SH-SY5Y (cell line): Measurements from ENCODE around the gene NMD3.

Experiments used
- GATA2 ChIP-seq: IDR thresholded peaks from 2 replicates; pipeline ENCODE4 v1.6.1; 2011; ENCODE audit warnings: mild to moderate bottlenecking, low read depth, low read length
- GATA3 ChIP-seq: IDR thresholded peaks from 2 replicates; pipeline ENCODE4 v1.6.1; 2011; ENCODE audit warnings: low read depth, mild to moderate bottlenecking, low read length, moderate library complexity

Gene NMD3

GRCh38 chr3:161220850-161221753 is at the start of gene NMD3:
NMD3 (plus strand) TSS chr3:161221311; CDS start chr3:161222014, 703 bp downstream.
- TF ChIP-seq GATA3 (no peak), GATA2 (no peak)

- TF ChIP-seq GATA2 (no peak), GATA3 (no peak)
These were observed 49.2 kb upstream of the NMD3 start for GRCh38 chr3:161171639-161172552.

- TF ChIP-seq GATA3 (no peak), GATA2 (no peak)
These were observed 45.6 kb upstream of the NMD3 start for GRCh38 chr3:161175506-161175905.

GRCh38 chr3:161177991-161178390 is 43.1 kb upstream of the NMD3 start:
- TF ChIP-seq GATA2 (no peak), GATA3 (no peak)

GRCh38 chr3:161187046-161187445 is 34.1 kb upstream of the NMD3 start:
- TF ChIP-seq GATA3 = no peak
- 0 out of 2 replicates have a peak, but pooled peaks have one; percentile 21 for TF ChIP-seq GATA2

GRCh38 chr3:161197855-161198850 is 23.0 kb upstream of the NMD3 start:
- no peak for TF ChIP-seq GATA2

- no peak for TF ChIP-seq GATA3
- TF ChIP-seq GATA2 = no peak
These were observed 21.2 kb upstream of the NMD3 start for GRCh38 chr3:161199926-161200325.

- TF ChIP-seq GATA2 (no peak), GATA3 (no peak)
These were observed 17.5 kb upstream of the NMD3 start for GRCh38 chr3:161203485-161204098.

GRCh38 chr3:161208931-161209330 is 12.2 kb upstream of the NMD3 start:
- no peak for TF ChIP-seq GATA2
- no peak for TF ChIP-seq GATA3

GRCh38 chr3:161212171-161212771 is 8.8 kb upstream of the NMD3 start:
- TF ChIP-seq GATA3 = no peak
- TF ChIP-seq GATA2 = no peak

- TF ChIP-seq GATA2 (no peak), GATA3 (no peak)
These were observed 8.2 kb upstream of the NMD3 start for GRCh38 chr3:161212906-161213305.

GRCh38 chr3:161213644-161214043 is 7.5 kb upstream of the NMD3 start:
- no peak for TF ChIP-seq GATA3
- TF ChIP-seq GATA2 = no peak
